ENCODE measurements around the gene GZMM. TPM values are rescaled to one million over a fixed set of nuclear protein-coding genes. Genes with fewer than 3 reads are reported as not detected.
"Not testable (repeated sequence)": the region's sequence is repeated elsewhere in the genome, so short reads cannot be mapped to it uniquely, and the experiment has no call there.

Gene GZMM
- polyA plus RNA-seq, 1 experiment, result not detected

DNA sequence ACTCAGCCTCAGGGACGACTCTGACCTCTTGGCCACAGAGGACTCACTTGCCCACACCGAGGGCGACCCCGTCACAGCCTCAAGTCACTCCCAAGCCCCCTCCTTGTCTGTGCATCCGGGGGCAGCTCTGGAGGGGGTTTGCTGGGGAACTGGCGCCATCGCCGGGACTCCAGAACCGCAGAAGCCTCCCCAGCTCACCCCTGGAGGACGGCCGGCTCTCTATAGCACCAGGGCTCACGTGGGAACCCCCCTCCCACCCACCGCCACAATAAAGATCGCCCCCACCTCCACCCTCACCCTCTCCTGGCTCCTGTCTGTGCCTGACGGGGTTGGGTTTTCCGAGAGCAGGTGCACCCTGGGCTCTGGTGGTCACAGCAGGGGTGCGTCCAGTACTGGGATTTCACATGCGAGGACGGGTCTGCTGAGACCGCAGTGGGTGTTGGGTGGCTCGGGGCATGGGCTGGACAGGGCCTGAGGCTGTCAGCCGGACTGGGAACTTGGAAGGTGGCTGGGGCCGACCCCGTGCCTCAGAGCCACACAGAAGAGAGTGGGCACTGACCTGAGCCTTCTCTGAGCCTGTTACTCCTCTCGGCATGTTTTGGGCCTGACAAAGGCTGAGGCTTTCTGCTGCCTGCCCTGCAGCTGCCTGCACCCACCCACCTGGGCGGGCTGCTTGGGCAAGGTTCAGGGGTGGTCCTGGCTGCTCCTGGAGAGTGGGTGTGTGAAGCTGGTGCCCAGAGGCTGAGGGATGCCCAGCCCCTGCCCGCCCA, 39.5 kb downstream of the GZMM start:
- ChIA-PET POLR2A (interaction anchor here (0.7 to 2.6 kb wide), 2 partner anchors 11 to 53 kb away, joined by 3 to 13 read pairs; partner anchors contain the start of gene BSG), CTCF (no interaction called here)
- no peak for DNase-seq (ENCODE audit: low read depth, low spot score)
- TF ChIP-seq, protein P1, sequence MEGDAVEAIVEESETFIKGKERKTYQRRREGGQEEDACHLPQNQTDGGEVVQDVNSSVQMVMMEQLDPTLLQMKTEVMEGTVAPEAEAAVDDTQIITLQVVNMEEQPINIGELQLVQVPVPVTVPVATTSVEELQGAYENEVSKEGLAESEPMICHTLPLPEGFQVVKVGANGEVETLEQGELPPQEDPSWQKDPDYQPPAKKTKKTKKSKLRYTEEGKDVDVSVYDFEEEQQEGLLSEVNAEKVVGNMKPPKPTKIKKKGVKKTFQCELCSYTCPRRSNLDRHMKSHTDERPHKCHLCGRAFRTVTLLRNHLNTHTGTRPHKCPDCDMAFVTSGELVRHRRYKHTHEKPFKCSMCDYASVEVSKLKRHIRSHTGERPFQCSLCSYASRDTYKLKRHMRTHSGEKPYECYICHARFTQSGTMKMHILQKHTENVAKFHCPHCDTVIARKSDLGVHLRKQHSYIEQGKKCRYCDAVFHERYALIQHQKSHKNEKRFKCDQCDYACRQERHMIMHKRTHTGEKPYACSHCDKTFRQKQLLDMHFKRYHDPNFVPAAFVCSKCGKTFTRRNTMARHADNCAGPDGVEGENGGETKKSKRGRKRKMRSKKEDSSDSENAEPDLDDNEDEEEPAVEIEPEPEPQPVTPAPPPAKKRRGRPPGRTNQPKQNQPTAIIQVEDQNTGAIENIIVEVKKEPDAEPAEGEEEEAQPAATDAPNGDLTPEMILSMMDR (IDR thresholded peaks at IDR 0.05; ENCODE audit: low read depth, low read length), result no peak
- Histone ChIP-seq H3K27ac (ENCODE audit: low read depth, low read length) (no peak overlapping the region), H3K27me3 (ENCODE audit: control insufficient read depth, insufficient read depth, low read length) (no peaks in the 10 kb centered on the region), H3K9me3 (ENCODE audit: control insufficient read depth, insufficient read depth, low read length) (no peaks in the 10 kb centered on the region; the same call in 1 of the 2 replicates), H3K4me3 (ENCODE audit: low read depth, low read length) (no peak overlapping the region)

DNA sequence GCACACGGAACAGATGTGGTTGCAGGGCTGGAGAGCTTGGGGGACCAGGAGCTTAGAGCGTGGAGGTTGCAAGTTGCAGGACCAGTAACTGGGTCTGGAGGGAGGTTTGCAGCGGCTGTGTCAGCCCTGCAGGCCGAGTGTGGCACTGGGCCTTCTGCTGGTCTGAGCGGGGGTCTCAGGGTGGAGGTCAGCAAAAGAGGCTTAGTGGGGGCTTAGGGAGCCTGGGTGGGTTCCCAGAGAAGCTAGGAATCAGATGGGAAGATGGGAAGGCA, 40.1 kb downstream of the GZMM start:
- TF ChIP-seq, protein P1 (IDR thresholded peaks at IDR 0.05; ENCODE audit: low read depth, low read length), result no peak
- Histone ChIP-seq H3K27ac (ENCODE audit: low read depth, low read length) (no peak overlapping the region), H3K27me3 (ENCODE audit: control insufficient read depth, insufficient read depth, low read length) (peaks cover under 1% of the 10 kb centered on the region), H3K4me3 (ENCODE audit: low read depth, low read length) (no peak overlapping the region), H3K9me3 (ENCODE audit: control insufficient read depth, insufficient read depth, low read length) (no peaks in the 10 kb centered on the region; the same call in 1 of the 2 replicates)
- no peak for DNase-seq (ENCODE audit: low read depth, low spot score)
- POLR2A ChIA-PET, result interaction anchor here (2.6 kb wide), 1 partner anchor 12 kb away, joined by 13 read pairs; the partner anchor contains the start of gene BSG
- CTCF ChIA-PET, result interaction anchor here (2.1 kb wide), 1 partner anchor 150 kb away, joined by 4 read pairs; no protein-coding TSS in a partner anchor

DNA sequence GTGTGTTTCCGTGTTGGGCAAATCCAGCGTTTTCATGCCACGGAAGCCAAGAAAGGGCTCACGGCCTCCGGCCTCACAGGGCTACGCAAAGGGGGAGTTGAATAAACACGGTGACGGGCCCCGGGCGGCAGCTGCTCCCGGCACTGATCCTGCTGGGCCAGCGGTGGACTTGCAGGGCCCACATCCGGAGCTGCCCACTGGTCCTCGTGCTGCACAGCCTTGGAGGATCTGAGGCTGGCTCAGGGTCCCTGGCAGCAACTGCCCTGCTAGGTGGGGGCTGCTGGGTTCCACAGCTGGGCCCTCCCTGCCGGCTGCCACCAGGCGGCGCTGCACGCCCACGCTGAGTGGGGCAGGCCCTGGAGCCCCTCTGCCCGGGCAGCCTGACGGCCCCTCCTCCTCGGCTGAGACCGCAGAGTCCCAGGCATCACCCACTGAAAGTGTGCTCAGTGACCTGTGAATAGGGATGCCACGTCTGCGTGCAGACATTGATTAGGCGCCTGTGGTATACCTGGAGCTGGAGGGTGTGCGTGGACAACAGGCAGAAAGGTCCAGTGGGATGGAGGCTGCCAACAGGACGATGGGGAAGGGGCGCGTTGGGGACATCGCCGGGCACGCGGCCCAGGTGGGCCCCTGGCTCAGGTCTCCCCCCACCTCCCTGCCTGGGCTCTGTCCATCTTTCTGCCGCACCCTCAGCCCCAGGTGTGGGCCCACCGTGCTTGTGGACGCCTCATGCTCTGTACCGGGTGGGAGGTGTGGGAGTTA, 40.6 kb downstream of the GZMM start:
- no peak for DNase-seq (ENCODE audit: low read depth, low spot score)
- ChIA-PET POLR2A (interaction anchor here (2.6 kb wide), 1 partner anchor 12 kb away, joined by 13 read pairs; the partner anchor contains the start of gene BSG), CTCF (interaction anchor here (0.7 to 2.1 kb wide), 2 partner anchors 150 to 153 kb away, joined by 3 to 4 read pairs; no protein-coding TSS in a partner anchor)

DNA sequence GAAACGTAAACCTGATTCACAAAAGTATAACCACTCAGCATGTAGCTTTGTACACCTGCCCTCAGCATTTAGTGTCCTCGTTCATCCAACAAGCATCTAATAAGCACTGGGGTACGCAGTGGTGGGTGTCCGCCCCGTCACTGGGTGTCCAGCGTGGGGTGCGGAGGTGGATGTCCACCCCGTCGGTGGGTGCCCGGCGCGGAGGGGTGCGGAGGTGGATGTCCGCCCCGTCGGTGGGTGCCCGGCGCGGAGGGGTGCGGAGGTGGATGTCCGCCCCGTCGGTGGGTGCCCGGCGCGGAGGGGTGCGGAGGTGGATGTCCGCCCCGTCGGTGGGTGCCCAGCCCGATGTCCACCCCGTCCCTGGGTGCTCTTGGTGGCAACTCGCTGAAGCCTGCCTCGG, 41.3 kb downstream of the GZMM start:
- H3K4me3 ChIP-seq (ENCODE audit: low read depth, low read length); H3K27ac ChIP-seq (ENCODE audit: low read depth, low read length); DNase-seq (ENCODE audit: low read depth, low spot score); H3K9me3 ChIP-seq (ENCODE audit: control insufficient read depth, insufficient read depth, low read length); H3K27me3 ChIP-seq (ENCODE audit: control insufficient read depth, insufficient read depth, low read length); POLR2A ChIA-PET: not testable (repeated sequence)
- CTCF ChIA-PET, result interaction anchor here (0.7 to 2.1 kb wide), 2 partner anchors 149 to 152 kb away, joined by 3 to 4 read pairs; no protein-coding TSS in a partner anchor

More for the DNA sequence above, 40.6 kb downstream of the GZMM start:
- no peak overlapping the region for H3K27ac ChIP-seq (ENCODE audit: low read depth, low read length)
- H3K27me3 ChIP-seq (ENCODE audit: control insufficient read depth, insufficient read depth, low read length), result peaks cover 4% of the 10 kb centered on the region
- no peaks in the 10 kb centered on the region; the same call in 1 of the 2 replicates for H3K9me3 ChIP-seq (ENCODE audit: control insufficient read depth, insufficient read depth, low read length)
- TF ChIP-seq, protein P1 (IDR thresholded peaks at IDR 0.05; ENCODE audit: low read depth, low read length), result peak; percentile 88
- no peak overlapping the region for H3K4me3 ChIP-seq (ENCODE audit: low read depth, low read length)

DNA sequence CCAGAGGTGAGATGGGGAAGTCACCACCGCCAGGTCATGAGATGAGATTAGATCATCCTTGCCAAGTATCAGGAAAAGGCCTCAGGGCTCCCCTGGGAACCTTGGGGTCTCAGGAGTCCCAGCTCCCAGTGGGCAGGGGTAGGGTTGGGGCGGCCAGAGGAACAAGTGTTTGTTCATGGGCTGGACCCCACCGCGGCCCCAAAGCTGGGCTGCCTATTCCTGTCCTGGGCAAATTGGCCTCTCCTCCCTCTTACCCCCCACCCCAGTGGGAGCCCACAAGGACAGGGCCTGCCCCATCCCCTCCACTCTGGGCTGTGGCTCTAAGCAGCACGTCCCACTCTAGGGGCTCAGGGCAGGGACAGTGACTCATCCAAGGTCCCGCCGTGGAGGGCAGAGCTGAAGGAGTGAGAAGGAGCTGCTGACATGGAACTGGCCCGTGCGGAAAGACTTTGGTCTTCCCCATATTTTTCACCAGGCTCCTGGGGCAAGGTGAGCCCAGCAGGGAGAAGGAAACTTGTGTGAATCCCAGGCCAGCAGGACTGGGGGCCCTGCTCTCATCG, 41.8 kb downstream of the GZMM start:
- no peak for DNase-seq (ENCODE audit: low read depth, low spot score)
- TF ChIP-seq, protein P1 (IDR thresholded peaks at IDR 0.05; ENCODE audit: low read depth, low read length), result no peak
- Histone ChIP-seq H3K27me3 (ENCODE audit: control insufficient read depth, insufficient read depth, low read length) (peaks cover 4% of the 10 kb centered on the region), H3K27ac (ENCODE audit: low read depth, low read length) (no peak overlapping the region), H3K9me3 (ENCODE audit: control insufficient read depth, insufficient read depth, low read length) (no peaks in the 10 kb centered on the region; the same call in 1 of the 2 replicates), H3K4me3 (ENCODE audit: low read depth, low read length) (no peak overlapping the region)
- ChIA-PET CTCF (interaction anchor here (0.6 to 2.1 kb wide), 3 partner anchors 47 to 187 kb away, joined by 4 read pairs; no protein-coding TSS in a partner anchor), POLR2A (no interaction called here)

Data from AG04450 (cell line).